ENCODE measurements around the gene TNFRSF9. TPM values are rescaled to one million over a fixed set of nuclear protein-coding genes. Genes with fewer than 3 reads are reported as not detected.

The TNFRSF9 gene
- total and polyA plus RNA-seq, 8 donors: 0.06 to 0.58 (median 0.37) TPM; not detected in 3

DNA sequence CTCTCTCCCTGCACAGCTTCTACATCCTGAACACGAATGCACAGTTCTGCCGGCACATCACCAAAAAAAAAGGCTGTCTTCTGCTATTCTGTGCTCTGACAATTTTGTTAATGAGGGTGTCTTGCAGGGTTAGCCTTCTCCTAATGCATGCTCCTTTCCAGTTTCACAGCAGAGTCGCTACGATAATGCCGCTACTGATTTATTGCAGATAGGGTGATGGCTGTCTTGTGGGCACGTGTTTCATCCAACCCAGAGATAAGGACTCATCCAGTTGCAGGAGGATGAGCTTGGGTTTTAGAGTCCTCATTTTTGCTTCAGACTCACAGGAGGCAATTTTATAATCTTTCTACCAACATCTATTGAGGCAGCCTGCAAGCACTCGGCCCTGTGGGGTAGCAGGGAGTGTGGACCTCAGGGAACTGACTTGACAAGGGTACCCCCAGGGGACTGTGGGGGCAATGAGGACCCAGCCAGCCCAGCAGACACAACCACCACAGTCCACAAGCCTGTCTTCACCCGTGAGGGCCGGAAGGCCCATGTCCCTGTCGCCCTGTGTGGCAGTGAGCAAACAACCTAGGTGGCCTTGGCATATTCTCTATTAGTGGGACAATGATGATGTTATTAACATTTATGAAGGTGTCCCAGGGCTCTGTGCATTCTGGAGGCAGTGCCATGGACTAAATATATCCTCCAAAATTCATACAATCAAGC, 72.4 kb downstream of the TNFRSF9 start:
- no peaks in the 10 kb centered on the region for H3K27me3 ChIP-seq
- H3K4me1 ChIP-seq: no peaks in the 10 kb centered on the region
- intact Hi-C loops (cut with DNase I; ENCODE audit: low total_unique reads): no loop called here
- TF ChIP-seq EP300 (IDR thresholded peaks at IDR 0.05) (no peak), POLR2AphosphoS5 (IDR thresholded peaks at IDR 0.05) (no peak), POLR2A (IDR thresholded peaks at IDR 0.05) (no peak)
- TF ChIP-seq, protein P1, sequence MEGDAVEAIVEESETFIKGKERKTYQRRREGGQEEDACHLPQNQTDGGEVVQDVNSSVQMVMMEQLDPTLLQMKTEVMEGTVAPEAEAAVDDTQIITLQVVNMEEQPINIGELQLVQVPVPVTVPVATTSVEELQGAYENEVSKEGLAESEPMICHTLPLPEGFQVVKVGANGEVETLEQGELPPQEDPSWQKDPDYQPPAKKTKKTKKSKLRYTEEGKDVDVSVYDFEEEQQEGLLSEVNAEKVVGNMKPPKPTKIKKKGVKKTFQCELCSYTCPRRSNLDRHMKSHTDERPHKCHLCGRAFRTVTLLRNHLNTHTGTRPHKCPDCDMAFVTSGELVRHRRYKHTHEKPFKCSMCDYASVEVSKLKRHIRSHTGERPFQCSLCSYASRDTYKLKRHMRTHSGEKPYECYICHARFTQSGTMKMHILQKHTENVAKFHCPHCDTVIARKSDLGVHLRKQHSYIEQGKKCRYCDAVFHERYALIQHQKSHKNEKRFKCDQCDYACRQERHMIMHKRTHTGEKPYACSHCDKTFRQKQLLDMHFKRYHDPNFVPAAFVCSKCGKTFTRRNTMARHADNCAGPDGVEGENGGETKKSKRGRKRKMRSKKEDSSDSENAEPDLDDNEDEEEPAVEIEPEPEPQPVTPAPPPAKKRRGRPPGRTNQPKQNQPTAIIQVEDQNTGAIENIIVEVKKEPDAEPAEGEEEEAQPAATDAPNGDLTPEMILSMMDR (IDR thresholded peaks at IDR 0.05): no peak
- H3K36me3 ChIP-seq: no peaks in the 10 kb centered on the region
- H3K9me3 ChIP-seq: no peaks in the 10 kb centered on the region
- H3K4me3 ChIP-seq: no peak overlapping the region
- 66 to 87% (median 75%) methylated on average over 9 to 10 of the region's 10 CpGs for WGBS, 5 donors
- no peak for DNase-seq
- no peak overlapping the region for H3K27ac ChIP-seq

DNA sequence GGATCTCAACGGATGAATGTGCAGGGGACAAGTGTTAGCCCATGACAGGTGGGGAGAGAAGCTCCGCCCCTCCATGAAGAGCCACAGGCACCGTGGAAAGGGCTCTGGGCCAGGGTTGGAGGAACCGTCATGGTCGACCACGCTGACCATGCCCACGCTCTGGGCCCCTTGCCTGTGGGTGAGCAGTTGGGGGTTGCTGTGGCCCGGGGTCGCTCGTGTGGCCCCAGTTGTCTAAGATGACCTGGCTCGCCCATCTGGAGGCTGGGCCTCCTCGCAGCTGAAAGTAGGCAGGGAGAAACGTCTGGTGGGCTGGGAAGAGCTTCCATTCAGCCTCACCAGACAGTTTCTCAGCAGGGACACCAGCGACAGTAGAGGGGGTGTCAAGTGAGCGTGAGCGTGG, 74.7 kb downstream of the TNFRSF9 start:
- no peak overlapping the region for H3K27ac ChIP-seq
- no peaks in the 10 kb centered on the region for H3K9me3 ChIP-seq
- H3K27me3 ChIP-seq: no peaks in the 10 kb centered on the region
- intact Hi-C loops (cut with DNase I; ENCODE audit: low total_unique reads): no loop called here
- TF ChIP-seq POLR2A (IDR thresholded peaks at IDR 0.05): no peak
- TF ChIP-seq, protein P1 (IDR thresholded peaks at IDR 0.05): no peak
- no peak for TF ChIP-seq EP300 (IDR thresholded peaks at IDR 0.05)
- no peak for TF ChIP-seq POLR2AphosphoS5 (IDR thresholded peaks at IDR 0.05)
- no peak for DNase-seq
- 82 to 93% (median 87%) methylated on average over 16 of the region's 16 CpGs for WGBS, 5 donors
- H3K4me1 ChIP-seq: no peaks in the 10 kb centered on the region
- no peak overlapping the region for H3K4me3 ChIP-seq
- H3K36me3 ChIP-seq: no peaks in the 10 kb centered on the region

Small RNAs within 50 kb of the gene (small RNA-seq; reads per million reads assigned to genes)
- gene RF00019: 0 reads per million in 4 donors

Other genes with a start within 250 kb of the TNFRSF9 start
- gene VAMP3, start 169.5 kb downstream of the TNFRSF9 start, total RNA-seq: 100 to 1,000 TPM in 3 of 5 donors, 10 to 100 TPM in 2; 20.9 to 133 (median 112) TPM
- 10 to 100 TPM; 42.0 to 98.5 (median 67.1) TPM for gene VAMP3, start 169.5 kb downstream of the TNFRSF9 start, polyA plus RNA-seq
- 10 to 100 TPM in 4 of 5 donors, 1 to 10 TPM in 1; 3.8 to 55.8 (median 24.5) TPM for gene PER3, start 156.5 kb downstream of the TNFRSF9 start, total RNA-seq
- gene PER3, start 156.5 kb downstream of the TNFRSF9 start, polyA plus RNA-seq: 1 to 10 TPM; 3.2 to 9.3 (median 7.9) TPM
- gene UTS2, start 87.8 kb downstream of the TNFRSF9 start, total RNA-seq: under 1 TPM in 1 of 5 donors, not detected in 4; 0.73 TPM
- gene UTS2, start 87.8 kb downstream of the TNFRSF9 start, polyA plus RNA-seq: not detected
- gene PARK7, start 20.9 kb upstream of the TNFRSF9 start, total RNA-seq: 100 to 1,000 TPM in 2 of 5 donors, 10 to 100 TPM in 3; 41.4 to 149 (median 98.1) TPM
- 100 to 1,000 TPM; 281 to 350 (median 311) TPM for gene PARK7, start 20.9 kb upstream of the TNFRSF9 start, polyA plus RNA-seq
- 100 to 1,000 TPM in 3 of 5 donors, 10 to 100 TPM in 1, 1 to 10 TPM in 1; 3.5 to 201 (median 134) TPM for gene ERRFI1, start 85.5 kb upstream of the TNFRSF9 start, total RNA-seq
- 10 to 100 TPM; 31.4 to 47.7 (median 41.4) TPM for gene ERRFI1, start 85.5 kb upstream of the TNFRSF9 start, polyA plus RNA-seq

All from stomach (tissue), 9 donors.